NCI-H2227 (cell line): ENCODE data around the gene C2CD2.
A peak's percentile ranks its signal among the peaks of the same experiment; 100 is the strongest.
"Not testable (repeated sequence)": the region's sequence is repeated elsewhere in the genome, so short reads cannot be mapped to it uniquely, and the experiment has no call there.

Source experiments
- DNase-seq: peaks from one replicate; lab custom pipeline; 2025; ENCODE audit not compliant: unreplicated experiment; lab: John Stamatoyannopoulos, UW

The C2CD2 gene

DNA sequence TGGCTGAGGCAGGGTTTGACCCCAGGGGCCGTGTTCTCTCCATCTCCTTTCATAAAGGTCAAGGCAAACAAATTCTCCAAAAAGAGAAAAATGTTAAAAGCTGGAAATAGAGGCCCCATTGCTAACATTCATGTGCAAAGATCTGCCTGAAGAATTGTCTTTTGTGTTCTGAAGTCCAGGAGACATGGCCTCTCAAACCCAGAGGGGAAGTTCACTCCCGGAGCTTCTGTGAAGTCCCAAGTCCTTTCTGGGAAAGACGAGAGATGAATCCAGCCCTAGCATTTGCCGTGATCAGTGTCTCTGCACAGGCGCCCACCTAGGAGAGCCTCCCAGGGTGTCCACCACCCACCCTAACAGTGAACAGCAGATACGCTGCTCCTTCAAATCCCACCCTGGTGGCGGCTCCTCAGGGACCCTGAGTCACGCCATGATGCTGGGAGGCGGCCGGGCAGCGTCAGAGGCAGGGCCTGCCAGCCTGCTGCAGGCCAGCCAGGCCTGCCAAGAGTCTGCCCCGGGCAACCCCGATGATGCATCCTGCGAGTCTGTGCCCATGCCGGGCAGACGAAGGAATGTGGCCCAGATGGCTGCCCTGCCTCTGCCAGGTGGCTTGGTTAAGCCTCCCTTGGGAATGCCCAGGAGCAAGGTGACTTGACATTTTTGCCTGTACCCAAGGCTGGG lies 5.2 kb upstream of the C2CD2 start:
- no peak for DNase-seq

DNA sequence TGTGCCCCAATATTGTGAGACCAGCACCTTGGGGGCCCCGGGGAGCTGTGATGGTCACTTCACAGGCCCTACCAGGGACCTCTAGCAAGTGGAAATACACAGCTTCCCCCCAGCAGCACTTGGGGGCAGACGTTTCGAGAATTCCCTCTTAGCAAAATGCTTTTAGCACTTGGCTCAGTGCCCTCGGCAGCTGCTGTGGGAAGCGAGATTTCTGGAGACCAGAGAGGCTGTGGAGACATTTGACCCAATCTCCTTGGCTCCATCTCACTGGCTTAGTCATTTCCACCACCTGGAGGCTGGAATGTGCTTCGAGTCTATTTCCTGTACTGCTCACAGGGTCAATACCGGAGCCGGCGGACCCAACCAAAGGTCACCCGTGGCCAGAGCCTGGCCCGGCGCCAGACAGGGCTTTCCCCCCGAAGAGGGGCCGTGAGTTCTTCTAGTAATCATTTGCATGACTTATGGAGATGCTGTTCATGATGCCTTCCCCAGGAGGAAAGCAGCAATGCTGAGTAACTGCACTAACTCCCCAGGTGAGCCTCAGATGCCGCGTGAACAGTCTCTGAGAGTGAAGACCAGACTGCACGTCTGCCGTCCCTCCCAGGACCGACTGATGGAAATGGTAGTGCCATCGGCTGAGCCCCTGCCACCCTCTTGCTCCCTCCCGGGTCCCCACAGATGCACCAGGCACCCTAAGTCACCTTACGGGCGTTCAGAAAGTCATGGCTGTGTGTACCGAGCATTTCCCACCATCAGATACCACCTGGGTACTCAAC lies 4.4 kb upstream of the C2CD2 start:
- peak; percentile 15 for DNase-seq

- DNase-seq: no peak
Observed at GRCh38 chr21:41956926-41957729, 3.3 kb upstream of the C2CD2 start.

DNA sequence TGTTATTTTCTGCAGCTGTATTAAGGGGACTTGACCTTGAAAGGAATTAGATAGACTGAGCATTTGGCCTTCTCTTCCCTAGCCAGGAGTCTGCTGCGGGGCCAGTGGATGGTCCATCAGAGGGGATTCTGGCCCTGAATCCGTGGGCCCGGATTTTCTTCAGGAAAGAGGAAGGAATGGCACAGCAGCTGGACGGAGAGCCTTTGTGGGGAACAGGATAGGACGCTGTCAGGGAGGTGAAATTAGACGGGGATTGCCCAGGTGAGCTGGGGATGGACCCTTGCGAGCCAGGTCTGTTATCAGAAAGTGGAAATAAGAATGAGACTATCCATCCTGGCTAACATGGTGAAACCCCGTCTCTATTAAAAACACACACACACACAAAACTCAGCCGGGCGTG lies 1.7 kb upstream of the C2CD2 start:
- DNase-seq: no peak

GRCh38 chr21:41954654-41955499 lies 1.1 kb upstream of the C2CD2 start:
- DNase-seq: no peak

DNA sequence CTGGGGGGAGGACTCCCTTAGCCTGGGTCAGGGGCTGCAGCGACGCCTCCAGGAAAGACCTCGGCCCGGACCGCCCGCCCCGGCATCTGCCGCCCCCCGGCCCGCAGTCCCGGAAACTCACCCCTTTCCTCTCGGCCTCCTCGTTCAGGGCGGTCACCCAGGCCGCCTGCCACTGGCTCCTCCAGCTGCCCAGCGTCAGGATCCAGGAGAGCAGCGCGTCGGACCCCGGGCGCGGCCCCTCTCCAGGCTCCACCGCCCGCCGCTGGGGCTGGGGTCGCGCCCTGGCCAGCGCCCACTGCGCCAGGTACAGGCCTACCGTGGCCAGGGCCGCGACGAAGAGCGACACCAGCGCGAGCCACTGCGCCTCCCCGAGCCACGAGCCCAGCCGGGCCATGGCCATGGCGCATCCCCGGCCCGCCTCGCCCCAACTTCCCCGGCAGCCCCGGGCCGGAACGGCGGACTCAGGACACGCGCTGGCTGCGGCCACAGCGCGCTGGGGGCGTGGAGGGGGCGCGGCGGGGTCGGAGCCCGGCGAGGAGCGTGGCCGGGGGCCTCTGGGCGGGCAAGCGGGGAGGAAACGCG lies 478 bp downstream of the C2CD2 start:
- DNase-seq: peak; percentile 58

DNA sequence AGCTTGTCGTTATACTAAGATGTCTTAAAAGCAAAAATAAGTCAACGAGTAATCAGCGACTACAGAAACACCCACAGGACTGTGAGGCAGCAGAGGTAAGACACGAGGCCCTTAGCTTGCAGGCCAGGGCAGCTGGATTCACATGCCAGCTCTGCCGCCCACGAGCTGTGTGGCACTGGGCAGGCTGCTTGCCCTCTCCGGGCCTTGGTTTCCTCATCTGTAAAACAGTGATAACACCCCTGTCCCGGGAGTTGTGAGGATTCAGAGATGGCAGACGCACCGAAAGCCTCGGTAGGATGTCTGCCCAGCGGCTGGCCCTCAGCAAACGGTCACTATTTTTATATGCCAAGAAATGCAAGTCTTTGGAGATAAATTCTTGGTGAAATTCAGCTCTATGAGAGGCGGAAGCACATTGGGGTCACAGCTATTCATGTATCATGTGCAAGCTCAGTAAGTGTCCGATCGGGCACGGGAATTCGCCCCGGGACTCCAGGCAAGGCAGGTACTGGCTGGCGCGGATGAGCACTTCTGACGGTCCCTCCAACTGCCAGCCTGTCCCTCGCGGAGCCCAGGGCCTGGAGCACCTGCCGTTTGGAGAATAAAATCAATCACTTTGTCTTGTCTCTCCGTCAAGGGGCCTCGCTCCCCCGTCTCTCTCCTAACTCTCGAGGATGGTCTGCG lies 1.1 kb downstream of the C2CD2 start:
- peak; percentile 39 for DNase-seq

- DNase-seq: no peak
Observed at GRCh38 chr21:41951876-41952567, 1.8 kb downstream of the C2CD2 start.

DNA sequence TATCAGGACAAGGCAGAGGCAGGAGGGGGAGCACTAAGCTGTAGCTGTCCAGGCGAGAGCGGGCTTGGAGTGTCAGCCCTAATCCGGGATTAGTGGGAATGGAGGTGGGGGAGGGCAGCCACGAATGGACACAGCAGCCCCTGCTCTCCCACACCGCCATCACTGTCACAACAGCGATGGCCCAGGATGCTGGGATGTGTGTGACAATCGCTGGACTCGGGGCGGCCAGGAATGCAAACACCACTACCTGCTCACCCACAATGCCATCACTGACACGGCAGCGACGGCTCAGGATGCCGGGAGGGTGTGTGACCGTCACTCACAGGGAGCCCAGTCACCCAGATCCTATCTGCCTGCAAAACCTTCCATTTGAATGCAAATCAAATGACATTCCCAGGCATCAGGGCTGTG lies 2.9 kb downstream of the C2CD2 start:
- no peak for DNase-seq

DNA sequence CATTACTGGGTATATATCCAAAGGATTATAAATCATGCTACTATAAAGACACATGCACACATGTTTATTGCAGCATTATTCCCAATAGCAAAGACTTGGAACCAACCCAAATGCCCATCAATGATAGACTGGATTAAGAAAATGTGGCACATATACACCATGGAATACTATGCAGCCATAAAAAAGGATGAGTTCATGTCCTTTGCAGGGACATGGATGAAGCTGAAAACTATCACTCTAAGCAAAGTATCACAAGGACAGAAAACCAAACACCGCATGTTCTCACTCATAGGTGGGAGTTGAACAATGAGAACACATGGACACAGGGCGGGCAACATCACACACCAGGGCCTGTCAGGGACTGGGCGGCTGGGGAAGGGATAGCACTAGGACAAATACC lies 4.2 kb downstream of the C2CD2 start:
- not testable (repeated sequence) for DNase-seq

DNA sequence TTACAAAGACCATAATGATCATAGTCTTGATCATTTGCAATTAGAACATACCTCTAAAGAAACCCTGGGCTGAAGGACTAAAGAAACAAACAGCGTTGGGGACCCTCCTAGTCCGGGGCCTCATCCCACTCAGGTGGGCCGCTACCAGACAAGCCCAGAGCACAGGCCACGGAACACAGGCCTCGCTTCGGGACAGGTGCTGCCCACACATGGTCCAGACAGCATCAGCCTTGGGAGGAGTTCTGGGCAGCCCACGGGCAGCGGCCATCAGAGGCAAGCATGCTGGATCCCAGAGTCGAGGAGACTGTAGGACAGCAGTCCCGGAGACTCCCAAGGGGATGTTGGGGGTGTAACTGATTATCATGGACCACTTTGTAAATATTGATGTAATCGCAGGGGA lies 4.9 kb downstream of the C2CD2 start:
- no peak for DNase-seq

- DNase-seq: no peak
Observed at GRCh38 chr21:41948078-41948895, 5.5 kb downstream of the C2CD2 start.

DNA sequence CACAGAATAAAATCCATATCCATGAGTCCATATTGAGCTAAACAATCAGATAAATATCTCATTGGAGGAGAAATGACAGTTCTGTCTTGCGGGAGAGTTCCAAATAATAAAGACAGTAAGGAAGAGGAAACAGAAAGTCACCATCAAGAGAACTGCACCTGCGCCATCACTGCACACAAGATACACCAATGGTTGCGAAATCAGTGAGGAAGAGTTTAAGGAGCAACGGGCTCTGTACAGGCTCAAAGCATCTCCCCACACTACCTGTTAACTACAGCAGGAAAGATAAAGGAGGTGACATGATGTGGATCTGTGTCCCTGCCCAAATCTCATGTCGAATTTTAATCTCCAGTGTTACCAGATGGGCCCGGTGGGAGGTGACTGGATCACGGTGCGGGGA lies 7.8 kb downstream of the C2CD2 start:
- DNase-seq: no peak

- no peak for DNase-seq
Observed at GRCh38 chr21:41943851-41944250, 10.0 kb downstream of the C2CD2 start.

DNA sequence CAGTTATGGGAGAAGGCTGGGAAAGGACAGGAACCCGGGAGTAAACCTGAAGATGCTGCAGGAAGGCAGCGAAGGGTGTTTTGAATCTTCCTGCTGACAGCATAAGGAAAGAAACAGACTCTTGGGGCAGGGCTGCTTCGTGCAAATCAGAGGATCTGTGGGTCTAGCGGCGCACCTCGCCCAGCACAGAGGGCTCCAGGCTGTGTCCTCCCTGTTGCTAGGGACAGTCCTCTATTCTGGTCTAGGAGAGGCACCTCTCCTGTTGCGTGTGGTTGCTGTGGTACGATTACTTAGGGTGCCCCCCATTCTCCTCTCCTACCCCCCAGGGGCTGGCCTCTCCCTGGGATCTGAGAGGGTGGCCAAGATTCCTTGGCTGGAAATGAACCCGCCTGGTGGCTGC lies 11.4 kb downstream of the C2CD2 start:
- DNase-seq: no peak

- DNase-seq: no peak
Observed at GRCh38 chr21:41941941-41942340, 11.9 kb downstream of the C2CD2 start.

GRCh38 chr21:41940431-41940830 lies 13.4 kb downstream of the C2CD2 start:
- no peak for DNase-seq

DNA sequence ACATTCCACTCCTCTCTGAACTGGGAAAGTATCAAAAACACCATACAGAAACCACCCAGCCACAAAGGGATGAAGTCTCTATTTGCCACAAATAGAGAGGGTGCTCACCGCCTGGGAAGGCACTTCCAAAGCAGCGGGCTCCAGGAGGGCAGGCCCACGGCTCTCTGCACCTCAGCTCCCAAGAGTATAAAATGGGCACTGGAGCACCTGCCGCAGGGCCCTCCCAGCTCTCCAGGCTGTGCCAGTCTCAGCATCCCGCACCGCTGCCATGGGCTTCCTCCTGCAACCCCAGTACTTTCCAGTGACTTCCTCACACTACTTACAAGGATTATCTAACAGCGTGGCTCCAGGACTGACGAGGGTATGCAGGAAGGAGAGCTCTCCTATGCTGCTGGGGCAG lies 14.4 kb downstream of the C2CD2 start:
- DNase-seq: no peak
